ENCODE results near the gene SQOR.

DNA sequence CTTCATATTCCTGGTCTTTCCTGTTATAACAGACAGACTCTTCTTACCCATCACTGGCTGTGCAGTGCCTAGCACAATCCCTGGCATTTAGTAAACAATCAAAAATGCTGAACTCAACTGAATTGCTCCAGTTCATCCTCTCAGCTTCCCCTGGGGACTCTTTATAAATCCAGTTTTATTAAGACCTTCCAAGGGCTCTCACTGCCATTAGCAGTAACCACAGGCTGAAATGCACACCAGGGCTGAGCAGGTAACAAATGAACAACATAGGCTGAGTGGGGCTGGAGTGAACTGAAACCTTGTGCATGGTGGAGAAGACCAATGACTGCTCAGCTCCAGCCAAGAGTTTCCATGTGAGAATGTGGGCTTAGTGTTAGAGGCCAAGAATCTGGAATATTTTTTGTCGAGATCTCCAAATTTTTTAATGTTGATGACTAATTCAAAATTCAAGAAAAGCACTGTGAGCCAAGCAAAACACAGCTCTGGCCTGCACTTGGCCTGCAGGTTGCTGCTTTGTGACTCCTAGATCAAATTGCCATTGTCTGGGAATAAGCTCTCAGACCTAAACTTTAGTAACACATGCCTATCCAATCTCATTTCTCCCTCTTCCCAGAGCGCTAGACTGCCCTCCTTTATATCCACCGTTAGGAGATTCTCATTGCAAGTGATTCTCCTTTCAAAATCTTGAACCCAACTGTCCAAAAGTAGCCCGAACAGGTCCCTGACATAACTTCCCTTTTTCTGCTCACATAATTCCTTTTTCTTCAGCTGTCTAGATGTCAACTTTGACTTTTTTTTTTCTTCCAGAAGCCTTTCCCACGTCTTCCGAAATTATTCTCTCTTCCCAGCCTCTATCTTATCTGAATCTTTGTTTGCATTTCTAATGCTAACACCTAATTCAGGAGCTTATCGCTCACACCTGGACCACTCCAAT lies 7.4 kb downstream of the SQOR start:
- TF ChIP-seq CTCF (IDR thresholded peaks at IDR 0.05; ENCODE audit: insufficient read depth, low read length) (no peak), GABPA (IDR thresholded peaks at IDR 0.05; ENCODE audit: low read depth) (no peak), POLR2AphosphoS5 (IDR thresholded peaks at IDR 0.05; ENCODE audit: low read depth) (no peak), SPI1 (IDR thresholded peaks at IDR 0.05; ENCODE audit: borderline replicate concordance, low read depth) (no peak), REST (IDR thresholded peaks at IDR 0.05; ENCODE audit: insufficient replicate concordance, low read depth) (no peak)
